ENCODE results near the gene MCEMP1.

MCEMP1 gene

GRCh38 chr19:7648265-7649014, 28.4 kb upstream of the MCEMP1 start:
- TF ChIP-seq POLR2A (IDR thresholded peaks at IDR 0.05; ENCODE audit: low read length) (peak; percentile 18), GATA1 (IDR thresholded peaks at IDR 0.05; ENCODE audit: low read depth, low read length) (no peak)
- peak in 1 of 2 experiments; percentile 49 for DNase-seq

GRCh38 chr19:7650148-7650547, 26.7 kb upstream of the MCEMP1 start:
- DNase-seq: no peak

GRCh38 chr19:7652061-7652641, 24.7 kb upstream of the MCEMP1 start:
- TF ChIP-seq GATA1 (IDR thresholded peaks at IDR 0.05; ENCODE audit: low read depth, low read length): no peak
- TF ChIP-seq POLR2A (IDR thresholded peaks at IDR 0.05; ENCODE audit: low read length): peak; percentile 19
- DNase-seq: peak; percentile 82 to 89

More at GRCh38 chr19:7650148-7650547, 26.7 kb upstream of the MCEMP1 start:
- TF ChIP-seq GATA1 (IDR thresholded peaks at IDR 0.05; ENCODE audit: low read depth, low read length) (no peak), POLR2A (IDR thresholded peaks at IDR 0.05; ENCODE audit: low read length) (no peak)

- no peak for DNase-seq
These were observed 22.5 kb upstream of the MCEMP1 start for GRCh38 chr19:7654401-7654800.

GRCh38 chr19:7655581-7655980, 21.3 kb upstream of the MCEMP1 start:
- TF ChIP-seq POLR2A (IDR thresholded peaks at IDR 0.05; ENCODE audit: low read length): no peak
- no peak for TF ChIP-seq GATA1 (IDR thresholded peaks at IDR 0.05; ENCODE audit: low read depth, low read length)

More at GRCh38 chr19:7654401-7654800, 22.5 kb upstream of the MCEMP1 start:
- no peak for TF ChIP-seq GATA1 (IDR thresholded peaks at IDR 0.05; ENCODE audit: low read depth, low read length)

GRCh38 chr19:7657131-7657751, 19.6 kb upstream of the MCEMP1 start:
- DNase-seq: no peak
- TF ChIP-seq GATA1 (IDR thresholded peaks at IDR 0.05; ENCODE audit: low read depth, low read length): no peak
- TF ChIP-seq POLR2A (IDR thresholded peaks at IDR 0.05; ENCODE audit: low read length): no peak

More at GRCh38 chr19:7655581-7655980, 21.3 kb upstream of the MCEMP1 start:
- no peak for DNase-seq

GRCh38 chr19:7658219-7658686, 18.6 kb upstream of the MCEMP1 start:
- no peak for DNase-seq

GRCh38 chr19:7661744-7662538, 14.9 kb upstream of the MCEMP1 start:
- TF ChIP-seq GATA1 (IDR thresholded peaks at IDR 0.05; ENCODE audit: low read depth, low read length): no peak
- DNase-seq: no peak

More at GRCh38 chr19:7658219-7658686, 18.6 kb upstream of the MCEMP1 start:
- TF ChIP-seq POLR2A (IDR thresholded peaks at IDR 0.05; ENCODE audit: low read length): no peak
- TF ChIP-seq GATA1 (IDR thresholded peaks at IDR 0.05; ENCODE audit: low read depth, low read length): no peak

- no peak for TF ChIP-seq GATA1 (IDR thresholded peaks at IDR 0.05; ENCODE audit: low read depth, low read length)
- TF ChIP-seq POLR2A (IDR thresholded peaks at IDR 0.05; ENCODE audit: low read length): no peak
- DNase-seq: no peak
These were observed 14.2 kb upstream of the MCEMP1 start for GRCh38 chr19:7662657-7663056.

- no peak for DNase-seq
These were observed 13.2 kb upstream of the MCEMP1 start for GRCh38 chr19:7663706-7664105.

GRCh38 chr19:7665076-7665475, 11.8 kb upstream of the MCEMP1 start:
- TF ChIP-seq GATA1 (IDR thresholded peaks at IDR 0.05; ENCODE audit: low read depth, low read length) (no peak), POLR2A (IDR thresholded peaks at IDR 0.05; ENCODE audit: low read length) (no peak)
- DNase-seq: no peak

More at GRCh38 chr19:7663706-7664105, 13.2 kb upstream of the MCEMP1 start:
- TF ChIP-seq GATA1 (IDR thresholded peaks at IDR 0.05; ENCODE audit: low read depth, low read length): no peak
- TF ChIP-seq POLR2A (IDR thresholded peaks at IDR 0.05; ENCODE audit: low read length): no peak

GRCh38 chr19:7668842-7669241, 8.0 kb upstream of the MCEMP1 start, which contains the start of gene RETN:
TSS of gene RETN (plus strand) at chr19:7669049. CDS start at chr19:7669327, 278 bp downstream.
- DNase-seq: no peak
- no peak for TF ChIP-seq POLR2A (IDR thresholded peaks at IDR 0.05; ENCODE audit: low read length)
- TF ChIP-seq GATA1 (IDR thresholded peaks at IDR 0.05; ENCODE audit: low read depth, low read length): no peak

GRCh38 chr19:7669641-7670040, 7.2 kb upstream of the MCEMP1 start:
- DNase-seq: no peak
- no peak for TF ChIP-seq GATA1 (IDR thresholded peaks at IDR 0.05; ENCODE audit: low read depth, low read length)
- no peak for TF ChIP-seq POLR2A (IDR thresholded peaks at IDR 0.05; ENCODE audit: low read length)

All from erythroblast (primary cell).